Middle frontal gyrus (tissue), 1 donor: Measurements from ENCODE around the gene TTBK2.
"Not testable (repeated sequence)": the region's sequence is repeated elsewhere in the genome, so short reads cannot be mapped to it uniquely, and the experiment has no call there.

Experiments
- DNase-seq: peaks from one replicate; pipeline ENCODE4 v3.0.0-alpha.2; 2015; ENCODE audit warnings: low spot score; ENCODE audit errors: extremely low spot score

TTBK2 gene

DNA sequence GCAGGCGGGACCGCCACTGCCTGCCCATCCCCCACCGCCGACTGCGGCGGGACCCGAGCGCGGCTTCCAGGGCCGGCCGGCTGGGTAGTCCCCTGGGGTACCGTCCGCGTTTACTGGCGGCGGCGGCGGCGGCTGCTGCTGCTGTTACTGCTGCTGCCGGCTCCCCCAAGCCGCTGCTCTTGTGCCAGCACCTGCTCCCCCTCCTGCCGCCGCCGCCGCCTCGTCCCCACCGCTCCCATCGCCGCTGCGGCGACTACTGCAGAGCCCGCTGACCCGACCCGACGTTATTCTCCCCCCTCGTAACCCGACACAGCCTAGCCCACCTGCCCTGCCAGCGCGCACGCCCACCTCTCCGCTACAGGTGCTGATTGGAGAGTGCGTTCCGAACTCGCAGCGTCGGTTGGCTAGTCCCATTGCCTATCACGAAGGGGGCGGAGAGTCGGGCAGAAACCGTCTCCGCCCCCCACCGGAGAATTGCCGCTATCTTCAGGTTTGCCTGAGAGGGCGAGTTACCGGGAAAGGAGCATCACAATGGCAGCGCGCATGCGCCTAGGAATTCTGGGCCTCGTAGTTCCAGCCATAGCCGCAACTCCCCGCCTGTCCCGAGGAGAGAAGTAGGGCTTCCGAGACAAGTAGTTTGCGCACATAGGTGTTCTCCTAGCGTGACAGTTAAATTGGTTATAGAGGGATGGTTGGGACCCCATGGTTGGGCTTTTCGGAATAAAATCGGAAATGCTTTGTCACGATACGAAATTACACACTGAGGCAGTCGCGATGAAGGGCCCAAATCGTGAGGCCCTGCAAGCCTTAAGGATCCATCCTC lies at the start of gene TTBK2:
TSS of gene TTBK2 (minus strand) at position 260 of the 823 bp plus-strand sequence. CDS start 42,161 bp downstream, outside the sequence.
- peak; percentile 97 for DNase-seq

DNA sequence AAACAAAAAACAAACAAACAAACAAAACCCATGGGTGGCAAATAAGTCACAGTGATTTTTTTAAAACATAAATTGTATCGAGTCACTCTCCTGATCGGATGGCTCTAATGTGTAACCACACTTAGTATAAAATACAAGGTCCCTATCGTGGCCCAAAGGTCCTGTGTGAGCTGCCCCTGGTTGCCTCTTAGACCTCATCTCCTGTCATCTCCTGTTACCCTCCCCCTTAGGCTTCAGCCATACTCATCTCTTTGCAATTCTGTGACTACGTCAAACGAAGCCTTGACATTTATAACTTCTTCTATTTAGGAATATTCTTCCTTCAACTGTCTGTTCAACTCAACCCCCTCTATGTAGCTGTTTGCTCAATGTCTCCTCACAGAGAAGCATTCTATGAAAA lies 43.9 kb upstream of the TTBK2 start:
- DNase-seq = no peak

DNA sequence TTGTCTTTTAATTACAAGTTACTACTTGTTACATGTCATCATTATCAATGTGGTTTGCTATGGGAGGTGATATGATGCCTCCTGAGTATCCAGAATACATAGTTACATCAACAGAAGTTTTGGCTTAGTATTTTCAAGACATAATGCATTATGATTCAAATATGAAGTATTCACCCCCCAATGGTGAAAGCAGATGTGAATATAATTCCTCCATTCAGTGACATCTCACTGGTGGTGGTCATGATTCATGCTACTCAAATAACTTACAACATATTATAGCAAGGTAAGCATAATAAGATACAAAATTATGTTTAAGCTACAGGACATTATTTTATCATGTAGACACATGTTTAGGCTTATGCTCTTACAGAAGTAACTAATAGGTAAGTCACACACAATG lies 34.9 kb upstream of the TTBK2 start:
- no peak for DNase-seq

DNA sequence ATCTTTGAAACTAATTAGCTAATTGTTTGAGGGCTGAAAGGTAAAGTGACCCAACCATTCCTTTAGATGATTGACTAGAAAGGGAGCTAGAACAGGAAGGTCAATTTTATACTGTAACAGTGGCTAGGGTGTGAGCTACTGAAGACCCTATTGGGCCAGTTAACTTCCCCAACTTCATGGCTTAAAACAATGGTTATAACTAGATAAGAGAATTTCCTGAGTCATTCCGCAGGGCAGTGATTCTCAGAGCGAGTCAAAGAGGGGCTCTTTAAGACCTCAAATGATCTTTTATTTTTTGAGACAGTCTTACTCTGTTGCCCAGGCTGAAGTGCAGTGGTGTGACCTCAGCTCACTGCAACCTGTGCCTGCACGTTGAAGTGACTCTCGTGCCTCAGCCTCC lies 33.7 kb upstream of the TTBK2 start:
- no peak for DNase-seq

DNA sequence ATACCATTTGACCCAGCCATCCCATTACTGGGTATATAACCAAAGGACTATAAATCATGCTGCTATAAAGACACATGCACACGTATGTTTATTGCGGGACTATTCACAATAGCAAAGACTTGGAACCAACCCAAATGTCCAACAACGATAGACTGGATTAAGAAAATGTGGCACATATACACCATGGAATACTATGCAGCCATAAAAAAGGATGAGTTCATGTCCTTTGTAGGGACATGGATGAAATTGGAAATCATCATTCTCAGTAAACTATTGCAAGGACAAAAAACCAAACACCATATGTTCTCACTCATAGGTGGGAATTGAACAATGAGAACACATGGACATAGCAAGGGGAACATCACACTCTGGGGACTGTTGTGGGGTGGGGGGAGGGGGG lies 28.3 kb upstream of the TTBK2 start:
- not testable (repeated sequence) for DNase-seq

DNA sequence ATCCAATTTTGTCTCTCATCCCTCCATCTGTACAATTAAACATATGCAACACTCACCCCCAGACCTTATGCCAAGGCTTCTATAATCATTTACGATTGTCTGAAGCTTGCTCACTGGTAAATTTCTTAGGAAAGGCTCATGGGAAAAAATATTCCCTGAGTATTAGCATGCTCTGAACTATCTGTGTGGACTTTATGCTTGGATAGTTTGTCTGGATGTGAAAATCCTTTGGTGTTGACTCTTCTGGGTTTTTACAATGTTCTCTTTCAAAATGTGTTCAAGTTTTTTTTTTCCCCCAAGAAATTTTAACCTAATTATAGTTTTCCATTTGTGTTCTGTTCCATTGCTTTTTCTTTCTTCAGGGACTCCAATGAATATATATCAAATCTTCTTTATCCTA lies 19.9 kb upstream of the TTBK2 start:
- DNase-seq = no peak

DNA sequence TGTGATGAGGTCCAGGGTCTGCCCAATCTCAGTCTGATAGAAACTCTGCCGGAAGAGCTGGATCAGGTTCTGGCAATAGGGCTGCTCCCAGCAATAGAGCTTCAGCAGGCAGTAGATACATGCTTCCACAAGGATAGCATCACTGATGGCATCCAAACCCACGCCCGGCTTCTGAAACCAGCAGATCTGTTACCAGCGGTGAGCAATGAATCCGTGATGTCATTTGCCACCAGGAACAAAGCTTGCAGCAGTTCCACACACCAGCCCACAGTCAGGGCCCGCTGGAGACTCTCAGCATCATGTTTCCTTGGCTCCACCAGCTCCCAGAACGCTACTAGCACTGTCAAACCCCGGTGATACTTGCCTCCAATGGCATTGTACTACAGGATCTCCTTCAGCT lies 19.3 kb upstream of the TTBK2 start:
- DNase-seq = peak; percentile 24

DNA sequence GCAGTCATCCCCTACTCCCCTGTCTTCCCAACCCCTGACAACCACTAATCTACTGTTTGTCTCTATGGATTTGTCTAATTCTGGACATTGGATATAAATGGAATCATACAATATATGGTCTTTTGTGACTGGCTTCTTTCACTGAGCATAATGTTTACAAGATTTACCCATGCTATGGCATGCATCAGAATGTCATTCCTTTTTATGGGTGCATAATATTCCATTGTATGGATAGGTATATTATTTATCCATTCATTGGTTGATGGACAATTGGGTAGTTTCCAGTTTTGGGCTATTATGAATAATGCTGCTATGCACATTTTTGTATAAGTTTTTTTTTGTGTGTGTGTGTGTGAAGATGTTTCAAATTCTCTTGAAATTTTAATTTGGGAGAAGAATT lies 16.6 kb upstream of the TTBK2 start:
- DNase-seq = no peak

DNA sequence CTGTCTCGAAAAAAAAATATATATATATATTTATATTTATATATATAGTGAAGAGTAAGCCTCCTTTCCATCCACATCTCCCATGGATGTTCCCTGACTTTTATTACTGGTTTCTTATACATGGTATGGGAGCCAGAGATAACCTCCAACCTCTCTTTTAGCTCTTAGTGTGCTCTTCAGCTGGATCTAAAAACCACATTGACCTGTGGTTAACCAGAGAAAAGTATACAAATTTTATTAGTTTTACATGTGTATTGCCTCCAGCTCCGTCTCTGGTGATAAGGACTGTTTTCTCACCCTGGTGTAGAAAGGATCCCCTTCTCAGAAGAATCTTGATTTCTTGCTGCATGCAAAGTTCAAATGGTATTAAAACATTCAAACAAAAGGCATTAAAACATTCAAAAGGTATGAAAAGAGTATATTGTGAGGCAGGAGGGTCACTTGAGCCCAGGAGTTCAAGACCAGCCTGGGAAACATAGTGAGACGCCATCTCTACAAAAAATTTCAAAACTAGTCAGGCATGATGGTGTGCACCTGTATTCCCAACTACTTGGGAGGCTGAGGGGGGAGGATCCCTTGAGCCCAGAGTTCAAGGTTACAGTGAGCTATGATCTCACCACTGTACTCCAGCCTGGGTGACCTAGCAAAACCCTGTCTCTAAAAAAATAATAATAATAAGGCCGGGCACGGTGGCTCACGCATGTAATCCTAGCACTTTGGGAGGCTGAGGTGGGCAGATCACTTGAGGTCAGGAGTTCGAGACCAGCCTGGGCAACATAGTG lies 13.5 kb upstream of the TTBK2 start:
- no peak for DNase-seq

DNA sequence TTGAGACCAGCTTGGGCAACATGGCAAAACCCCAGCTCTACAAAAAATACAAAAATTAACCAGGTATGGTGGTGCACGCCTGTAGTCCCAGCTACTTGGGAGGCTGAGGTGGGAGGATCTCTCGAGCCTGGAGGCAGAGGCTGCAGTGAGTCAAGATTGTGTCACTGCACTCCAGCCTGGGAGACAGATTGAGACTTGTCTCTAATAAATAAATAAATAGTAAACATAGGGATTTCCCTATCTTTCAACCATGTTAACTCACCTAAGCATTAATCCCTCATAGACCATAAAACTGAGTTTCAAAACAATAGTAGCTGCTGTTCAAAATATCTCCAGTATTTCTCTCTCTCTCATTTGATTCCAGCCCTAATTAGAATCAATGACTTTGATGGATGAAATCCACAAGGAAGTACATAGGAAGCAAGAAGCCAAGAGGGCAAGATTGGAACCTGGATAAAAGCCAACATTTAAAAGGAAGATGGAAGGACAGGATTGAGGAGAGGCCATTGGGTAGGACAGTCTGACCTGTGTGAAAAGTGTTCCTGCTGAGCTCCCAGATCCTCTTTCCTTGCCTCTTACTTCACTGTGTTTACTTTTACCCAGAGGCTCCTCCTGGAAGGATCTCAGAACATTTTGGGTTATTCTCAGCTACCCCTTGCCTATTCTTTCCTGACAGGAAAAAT lies 12.4 kb upstream of the TTBK2 start:
- DNase-seq = no peak

DNA sequence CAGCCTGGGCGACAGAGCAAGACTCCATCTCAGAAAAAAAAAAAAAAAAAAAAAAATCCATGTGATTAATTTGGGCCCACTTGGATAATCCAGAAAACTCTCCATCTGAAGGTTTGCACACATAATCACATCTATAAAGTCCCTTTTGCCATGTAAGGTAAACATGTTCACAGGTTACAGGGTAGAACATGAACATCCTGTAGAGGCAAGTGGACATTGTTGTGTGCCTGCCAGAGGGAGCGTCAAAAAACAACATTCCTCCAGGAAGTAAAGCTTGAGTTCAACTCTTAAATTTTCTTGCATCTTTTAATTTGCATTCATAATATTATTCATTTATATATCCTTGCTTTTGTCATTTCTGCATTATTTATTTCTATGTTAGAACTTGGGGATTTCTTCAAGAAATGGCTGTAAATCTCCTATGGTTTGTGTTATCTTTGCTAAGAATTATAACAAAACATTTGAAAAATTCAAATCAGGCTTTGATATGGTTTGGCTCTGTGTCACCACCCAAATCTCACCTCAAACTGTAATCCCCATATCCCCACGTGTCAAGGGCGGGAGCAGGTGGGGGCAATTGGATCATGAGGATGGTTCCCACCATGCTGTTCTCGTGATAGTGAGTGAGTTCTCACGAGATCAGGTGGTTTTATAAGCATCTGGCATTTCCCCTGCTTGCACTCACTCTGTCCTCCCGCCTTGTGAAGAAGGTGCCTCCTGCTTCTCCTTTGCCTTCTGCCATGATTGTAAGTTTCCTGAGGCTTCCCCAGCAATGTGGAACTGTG lies 11.3 kb upstream of the TTBK2 start:
- DNase-seq = no peak

DNA sequence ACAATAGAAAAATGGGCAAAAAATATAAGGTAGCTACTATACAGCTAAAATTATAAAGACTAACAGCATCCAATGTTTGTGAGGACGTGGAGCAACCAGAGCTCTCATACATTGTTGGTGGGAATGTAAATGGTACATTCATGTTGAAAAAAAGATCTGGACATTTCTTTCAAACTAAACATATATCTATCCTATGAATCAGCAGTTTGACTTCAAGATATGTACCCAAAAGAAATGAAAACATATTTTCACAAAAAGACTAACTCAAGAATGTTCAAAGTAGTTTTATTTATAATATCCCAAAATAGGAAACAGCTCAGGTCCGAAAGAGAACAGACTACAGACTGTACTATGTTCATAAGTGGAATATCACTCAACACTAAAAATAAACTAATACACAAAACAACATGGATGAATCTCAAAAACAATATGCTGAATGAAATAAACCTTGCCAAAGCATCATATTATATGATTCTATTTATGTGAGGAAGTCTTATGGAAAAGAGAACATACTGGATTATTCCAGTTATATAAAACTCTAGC lies 8.8 kb upstream of the TTBK2 start:
- DNase-seq = no peak

DNA sequence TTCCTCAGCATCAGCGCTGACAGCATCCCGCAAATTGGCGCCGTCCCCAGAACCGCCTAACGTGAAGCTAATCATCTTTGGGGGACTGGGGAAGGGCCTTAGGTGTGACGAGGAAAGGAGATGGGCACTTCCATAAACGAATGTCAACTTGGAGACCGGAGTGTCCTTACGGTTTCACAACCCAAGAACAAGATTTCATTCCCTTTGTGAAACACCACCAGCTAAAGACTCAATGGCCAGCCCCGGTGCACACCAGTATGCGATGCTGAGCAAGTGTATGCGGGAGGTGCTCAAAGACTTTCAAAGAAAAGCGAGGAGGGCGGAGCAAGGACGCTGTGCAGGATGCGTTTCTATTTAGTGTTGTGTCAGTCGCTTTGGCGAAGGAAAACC lies 759 bp upstream of the TTBK2 start:
- no peak for DNase-seq

DNA sequence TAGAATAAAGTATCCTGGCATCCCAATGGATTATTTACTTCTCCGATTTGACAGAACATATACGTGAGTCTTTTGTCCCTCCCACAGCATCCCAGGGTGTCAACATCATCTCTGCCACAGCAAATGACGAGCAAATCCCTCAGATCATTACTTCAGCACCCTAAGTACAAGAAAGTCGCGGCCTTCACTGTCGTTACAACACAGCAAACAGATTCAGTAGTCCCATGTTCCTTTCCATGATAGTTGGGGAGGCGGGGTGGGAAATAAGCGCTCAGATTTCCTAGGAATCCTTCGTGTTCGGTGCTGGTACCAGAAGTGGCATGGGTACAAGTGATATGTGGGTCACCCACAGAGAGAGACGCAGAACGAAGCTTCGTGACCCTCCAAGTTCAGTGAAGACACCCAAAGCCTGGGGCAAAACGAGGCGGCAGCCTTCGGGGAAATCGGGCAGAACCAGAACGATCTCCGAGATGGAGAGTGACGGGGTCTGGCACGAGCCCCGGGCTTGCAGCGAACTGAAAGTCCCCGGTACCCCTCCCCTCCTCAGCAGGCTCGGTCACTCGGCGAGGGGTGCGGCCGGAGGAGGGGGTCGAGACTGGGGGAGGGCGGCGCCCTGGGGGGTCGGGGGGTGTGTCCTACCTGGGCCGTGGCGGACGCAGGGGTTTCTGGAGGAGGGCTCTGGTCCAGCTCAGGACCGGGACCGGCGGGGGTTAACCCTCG lies 619 bp downstream of the TTBK2 start:
- no peak for DNase-seq

DNA sequence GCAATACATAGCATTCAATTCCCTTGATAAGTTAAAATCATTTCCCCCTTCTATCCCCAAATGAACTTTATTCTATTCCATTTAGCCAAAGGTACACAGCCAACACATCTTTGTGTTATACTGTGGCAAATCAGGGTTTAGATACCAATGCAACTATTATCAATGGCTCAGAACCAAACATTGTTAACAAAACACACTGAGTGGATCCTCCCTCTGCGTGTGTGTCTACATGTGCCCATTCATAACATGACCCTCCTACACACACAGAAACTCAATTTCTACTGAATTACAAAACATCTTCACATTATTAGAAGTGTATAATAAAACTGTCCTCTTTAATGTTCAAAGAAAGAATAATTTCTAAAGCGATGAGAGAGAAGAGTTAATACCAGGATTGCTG lies 1.3 kb downstream of the TTBK2 start:
- no peak for DNase-seq

DNA sequence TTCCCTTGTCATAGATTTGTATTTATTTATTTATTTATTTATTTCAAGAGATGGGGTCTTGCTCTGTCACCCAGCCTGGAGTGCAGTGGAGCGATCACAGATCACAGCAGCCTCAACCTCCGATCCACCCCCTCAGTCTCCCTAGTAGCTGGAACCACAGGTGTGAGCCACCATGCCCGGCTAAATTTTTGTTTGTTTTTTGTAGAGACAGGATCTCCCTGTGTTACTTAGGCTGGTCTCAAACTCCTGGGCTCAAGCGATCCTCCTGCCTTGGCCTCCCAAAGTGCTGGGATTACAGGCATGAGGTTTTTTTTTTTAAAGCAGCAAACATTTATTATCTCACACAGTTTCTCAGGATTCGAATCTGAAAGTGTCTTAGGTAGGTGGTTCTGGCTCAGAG lies 2.5 kb downstream of the TTBK2 start:
- DNase-seq = no peak

DNA sequence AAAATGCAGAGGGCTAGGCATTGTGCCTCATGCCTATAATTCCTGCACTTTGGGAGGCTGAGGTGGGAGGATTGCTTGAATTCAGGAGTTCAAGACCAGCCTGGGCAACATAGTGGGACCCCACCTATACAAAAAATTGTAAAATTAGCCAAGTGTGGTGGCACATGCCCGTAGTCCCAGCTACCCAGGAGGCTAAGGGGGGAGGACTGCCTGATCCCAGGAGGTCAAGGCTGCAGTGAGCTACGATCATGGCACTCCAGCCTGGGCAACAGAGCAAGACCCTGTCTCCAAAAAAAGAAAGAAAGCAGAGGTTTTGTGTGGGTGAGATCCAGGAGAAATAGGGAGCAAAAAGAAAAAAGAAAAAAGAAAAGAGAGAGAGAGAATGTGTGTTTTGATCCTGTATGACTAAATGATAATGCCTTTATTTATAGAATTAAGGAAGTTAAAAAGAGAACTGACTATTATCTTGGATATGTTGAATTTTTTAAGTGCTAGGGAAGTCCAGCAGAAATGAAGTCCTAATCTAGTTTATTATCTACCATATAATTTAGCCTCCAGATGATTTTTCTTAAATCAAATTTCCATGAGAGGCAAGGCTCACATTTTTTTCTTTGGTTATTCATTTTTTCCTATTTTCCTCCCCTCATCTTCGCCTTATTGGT lies 4.8 kb downstream of the TTBK2 start:
- DNase-seq = no peak

DNA sequence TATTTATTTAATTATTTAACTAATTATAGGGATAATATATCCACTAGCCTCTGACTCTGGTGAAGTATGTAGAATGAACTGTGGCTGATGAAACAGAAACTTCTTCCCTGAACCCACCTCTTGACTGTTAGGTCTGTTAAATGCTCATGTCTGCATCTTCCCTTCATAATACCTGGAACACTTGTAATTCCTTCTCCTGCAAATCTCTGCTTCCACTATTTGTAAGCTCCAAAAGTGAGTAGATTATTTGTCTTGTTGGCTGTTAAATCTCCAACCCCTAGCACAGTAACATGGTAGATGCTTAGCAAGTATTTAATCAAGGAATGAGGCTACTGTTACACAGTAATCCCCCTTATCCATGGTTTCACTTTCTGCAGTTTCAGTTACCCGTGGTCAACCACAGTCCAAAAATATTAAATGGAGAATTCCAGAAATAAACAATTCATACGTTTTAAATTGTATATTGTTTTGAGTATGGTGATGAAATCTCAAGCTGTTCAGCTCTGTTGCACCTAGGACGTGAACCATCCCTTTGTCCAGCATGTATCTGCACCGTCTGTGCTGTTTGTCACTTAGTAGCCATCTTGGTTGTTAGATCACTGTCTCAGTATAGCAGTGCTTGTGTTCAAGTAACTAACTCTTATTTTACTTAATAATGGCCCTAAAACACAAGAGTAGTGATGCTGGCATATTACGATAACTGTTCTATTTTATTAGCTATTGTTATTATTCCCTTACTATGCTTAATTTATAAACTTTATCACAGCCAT lies 5.7 kb downstream of the TTBK2 start:
- no peak for DNase-seq

DNA sequence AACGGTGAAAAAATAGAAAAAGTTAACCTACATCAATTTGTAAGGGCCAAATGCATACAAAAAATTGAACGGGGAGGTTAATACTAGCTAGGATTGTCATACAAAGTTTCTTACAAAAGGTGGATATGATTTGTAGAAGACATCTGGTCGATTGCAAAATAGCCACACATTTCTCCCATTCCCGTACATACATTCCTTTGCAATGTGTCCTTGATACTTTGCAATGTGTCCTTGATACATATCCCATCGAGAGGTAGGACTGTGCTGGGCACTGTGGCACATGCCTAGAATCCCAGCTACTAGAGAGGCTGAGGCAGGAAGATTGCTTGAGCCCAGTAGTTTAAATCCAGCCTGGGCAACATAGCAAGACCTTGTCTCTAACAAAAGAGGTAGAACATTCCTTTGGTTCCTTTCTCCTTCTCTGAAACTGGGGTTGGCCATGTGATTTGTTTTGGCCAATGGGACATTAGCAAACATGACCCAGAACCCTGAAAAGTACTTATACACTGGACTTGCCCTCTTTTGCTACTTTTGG lies 9.5 kb downstream of the TTBK2 start:
- no peak for DNase-seq
